HL-60 (cell line): ENCODE measurements around the gene TBC1D5.

Experiments
- CTCF ChIP-seq: IDR thresholded peaks from one replicate; pipeline ENCODE4 v1.5.1; 2011; ENCODE audit warnings: low read length, control low read depth, inconsistent platforms; ENCODE audit not compliant: insufficient read depth
- POLR2AphosphoS5 ChIP-seq: IDR thresholded peaks from 2 replicates; pipeline ENCODE4 v1.6.1; 2012; ENCODE audit warnings: low read depth
- TF ChIP-seq, protein P1 (sequence below): IDR thresholded peaks from 2 replicates; pipeline ENCODE4 v1.6.1; 2012; ENCODE audit warnings: low read depth; ENCODE audit not compliant: insufficient replicate concordance

GRCh38 chr3:17674082-17674686, 68.2 kb downstream of the TBC1D5 start:
- TF ChIP-seq CTCF, result no peak
- TF ChIP-seq, protein P1, sequence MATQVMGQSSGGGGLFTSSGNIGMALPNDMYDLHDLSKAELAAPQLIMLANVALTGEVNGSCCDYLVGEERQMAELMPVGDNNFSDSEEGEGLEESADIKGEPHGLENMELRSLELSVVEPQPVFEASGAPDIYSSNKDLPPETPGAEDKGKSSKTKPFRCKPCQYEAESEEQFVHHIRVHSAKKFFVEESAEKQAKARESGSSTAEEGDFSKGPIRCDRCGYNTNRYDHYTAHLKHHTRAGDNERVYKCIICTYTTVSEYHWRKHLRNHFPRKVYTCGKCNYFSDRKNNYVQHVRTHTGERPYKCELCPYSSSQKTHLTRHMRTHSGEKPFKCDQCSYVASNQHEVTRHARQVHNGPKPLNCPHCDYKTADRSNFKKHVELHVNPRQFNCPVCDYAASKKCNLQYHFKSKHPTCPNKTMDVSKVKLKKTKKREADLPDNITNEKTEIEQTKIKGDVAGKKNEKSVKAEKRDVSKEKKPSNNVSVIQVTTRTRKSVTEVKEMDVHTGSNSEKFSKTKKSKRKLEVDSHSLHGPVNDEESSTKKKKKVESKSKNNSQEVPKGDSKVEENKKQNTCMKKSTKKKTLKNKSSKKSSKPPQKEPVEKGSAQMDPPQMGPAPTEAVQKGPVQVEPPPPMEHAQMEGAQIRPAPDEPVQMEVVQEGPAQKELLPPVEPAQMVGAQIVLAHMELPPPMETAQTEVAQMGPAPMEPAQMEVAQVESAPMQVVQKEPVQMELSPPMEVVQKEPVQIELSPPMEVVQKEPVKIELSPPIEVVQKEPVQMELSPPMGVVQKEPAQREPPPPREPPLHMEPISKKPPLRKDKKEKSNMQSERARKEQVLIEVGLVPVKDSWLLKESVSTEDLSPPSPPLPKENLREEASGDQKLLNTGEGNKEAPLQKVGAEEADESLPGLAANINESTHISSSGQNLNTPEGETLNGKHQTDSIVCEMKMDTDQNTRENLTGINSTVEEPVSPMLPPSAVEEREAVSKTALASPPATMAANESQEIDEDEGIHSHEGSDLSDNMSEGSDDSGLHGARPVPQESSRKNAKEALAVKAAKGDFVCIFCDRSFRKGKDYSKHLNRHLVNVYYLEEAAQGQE, result no peak
- TF ChIP-seq POLR2AphosphoS5, result no peak
